ENCODE data around the gene DGKD.

DGKD gene

GRCh38 chr2:233428008-233428407 lies 73.7 kb downstream of the DGKD start:
- no peak overlapping the region for H3K27ac ChIP-seq (ENCODE audit: low read length)
- no peak overlapping the region for H3K4me3 ChIP-seq (ENCODE audit: low read length)
- no peak overlapping the region for H3K9ac ChIP-seq (ENCODE audit: low read depth, low read length)
- H3K9me3 ChIP-seq (ENCODE audit: insufficient read depth, low read depth, low read length) = 0 out of 2 replicates have a peak, but pooled peaks cover 4% of the 10 kb centered on the region
- H3K4me1 ChIP-seq (ENCODE audit: insufficient read depth, low read length) = no peaks in the 10 kb centered on the region
- no peaks in the 10 kb centered on the region for H3K36me3 ChIP-seq (ENCODE audit: insufficient read depth, low read depth, low read length)
- no peaks in the 10 kb centered on the region for H3K27me3 ChIP-seq (ENCODE audit: insufficient read depth, low read length)

GRCh38 chr2:233428438-233428837 lies 74.1 kb downstream of the DGKD start:
- no peaks in the 10 kb centered on the region for H3K36me3 ChIP-seq (ENCODE audit: insufficient read depth, low read depth, low read length)
- no peaks in the 10 kb centered on the region for H3K27me3 ChIP-seq (ENCODE audit: insufficient read depth, low read length)
- H3K4me1 ChIP-seq (ENCODE audit: insufficient read depth, low read length) = no peaks in the 10 kb centered on the region
- H3K9me3 ChIP-seq (ENCODE audit: insufficient read depth, low read depth, low read length) = 0 out of 2 replicates have a peak, but pooled peaks cover 4% of the 10 kb centered on the region
- H3K9ac ChIP-seq (ENCODE audit: low read depth, low read length) = no peak overlapping the region
- H3K4me3 ChIP-seq (ENCODE audit: low read length) = no peak overlapping the region
- H3K27ac ChIP-seq (ENCODE audit: low read length) = no peak overlapping the region

DNA sequence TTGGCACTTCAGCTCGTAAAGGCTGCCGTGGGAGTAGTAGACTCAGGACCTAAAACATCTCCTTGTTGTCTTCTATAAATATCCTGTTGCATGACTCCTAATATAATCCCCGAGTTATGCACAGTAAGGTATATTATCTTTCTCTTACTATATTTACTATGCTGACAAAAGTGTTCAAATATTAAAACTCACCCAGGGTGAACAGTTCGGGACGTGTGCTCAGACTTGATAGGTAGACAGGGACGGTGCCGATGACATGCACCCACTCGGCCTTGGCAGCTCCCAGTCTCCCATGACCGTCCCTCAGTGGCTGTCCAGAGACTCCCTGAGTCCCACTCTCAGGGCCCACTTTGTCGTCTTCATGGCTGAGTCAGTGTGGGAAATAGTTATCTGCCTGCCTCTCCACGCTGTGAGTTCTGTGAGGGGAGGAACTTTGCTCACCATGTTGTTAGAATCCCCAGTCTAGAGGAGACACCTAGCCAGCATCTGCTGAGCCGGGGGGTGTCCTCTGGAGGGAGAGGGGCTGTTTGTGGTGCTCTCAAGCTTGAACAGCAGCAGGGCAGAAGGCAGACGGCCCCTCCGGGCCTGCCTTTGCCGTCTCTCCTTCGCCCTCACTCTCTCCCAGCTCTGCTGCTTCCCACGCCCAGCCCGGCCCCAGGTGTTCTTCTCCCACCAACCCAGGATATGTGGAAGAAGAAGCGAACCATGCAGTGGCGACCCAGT lies 75.0 kb downstream of the DGKD start:
- H3K36me3 ChIP-seq (ENCODE audit: insufficient read depth, low read depth, low read length) = no peaks in the 10 kb centered on the region
- H3K4me1 ChIP-seq (ENCODE audit: insufficient read depth, low read length) = no peaks in the 10 kb centered on the region
- no peak overlapping the region for H3K4me3 ChIP-seq (ENCODE audit: low read length)
- H3K27ac ChIP-seq (ENCODE audit: low read length) = no peak overlapping the region
- 0 out of 2 replicates have a peak, but pooled peaks cover 4% of the 10 kb centered on the region for H3K9me3 ChIP-seq (ENCODE audit: insufficient read depth, low read depth, low read length)
- no peaks in the 10 kb centered on the region for H3K27me3 ChIP-seq (ENCODE audit: insufficient read depth, low read length)
- no peak overlapping the region for H3K9ac ChIP-seq (ENCODE audit: low read depth, low read length)

- H3K27ac ChIP-seq (ENCODE audit: low read length) = no peak overlapping the region
These were observed 75.8 kb downstream of the DGKD start for GRCh38 chr2:233430081-233430480.

DNA sequence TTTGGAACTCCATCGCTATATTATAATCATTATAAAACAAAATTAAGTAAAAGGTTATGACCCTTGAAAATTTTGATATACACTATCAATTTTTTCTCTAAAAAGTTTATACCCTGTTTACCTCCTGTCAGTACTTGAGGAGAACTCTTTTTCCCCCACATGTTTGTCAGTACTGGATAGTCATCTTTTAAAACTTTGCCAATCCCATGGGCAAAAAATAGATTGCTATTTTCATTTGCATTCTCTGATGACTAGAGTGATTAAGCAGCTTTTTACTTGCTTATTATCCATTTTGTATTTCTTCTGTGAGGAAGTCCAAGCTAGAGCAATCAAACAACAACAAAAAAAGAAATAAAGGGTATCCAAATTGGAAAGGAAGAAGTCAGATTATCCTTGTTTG lies 76.4 kb downstream of the DGKD start:
- no peak overlapping the region for H3K4me3 ChIP-seq (ENCODE audit: low read length)
- H3K27ac ChIP-seq (ENCODE audit: low read length) = no peak overlapping the region
- H3K9ac ChIP-seq (ENCODE audit: low read depth, low read length) = no peak overlapping the region
- H3K9me3 ChIP-seq (ENCODE audit: insufficient read depth, low read depth, low read length) = 0 out of 2 replicates have a peak, but pooled peaks cover 4% of the 10 kb centered on the region
- H3K4me1 ChIP-seq (ENCODE audit: insufficient read depth, low read length) = no peaks in the 10 kb centered on the region
- H3K27me3 ChIP-seq (ENCODE audit: insufficient read depth, low read length) = no peaks in the 10 kb centered on the region
- peaks cover 2% of the 10 kb centered on the region; the same call in 1 of the 2 replicates for H3K36me3 ChIP-seq (ENCODE audit: insufficient read depth, low read depth, low read length)

More at GRCh38 chr2:233430081-233430480, 75.8 kb downstream of the DGKD start:
- H3K9me3 ChIP-seq (ENCODE audit: insufficient read depth, low read depth, low read length) = 0 out of 2 replicates have a peak, but pooled peaks cover 4% of the 10 kb centered on the region
- H3K27me3 ChIP-seq (ENCODE audit: insufficient read depth, low read length) = no peaks in the 10 kb centered on the region
- H3K9ac ChIP-seq (ENCODE audit: low read depth, low read length) = no peak overlapping the region
- no peaks in the 10 kb centered on the region for H3K4me1 ChIP-seq (ENCODE audit: insufficient read depth, low read length)
- no peaks in the 10 kb centered on the region for H3K36me3 ChIP-seq (ENCODE audit: insufficient read depth, low read depth, low read length)
- H3K4me3 ChIP-seq (ENCODE audit: low read length) = no peak overlapping the region

DNA sequence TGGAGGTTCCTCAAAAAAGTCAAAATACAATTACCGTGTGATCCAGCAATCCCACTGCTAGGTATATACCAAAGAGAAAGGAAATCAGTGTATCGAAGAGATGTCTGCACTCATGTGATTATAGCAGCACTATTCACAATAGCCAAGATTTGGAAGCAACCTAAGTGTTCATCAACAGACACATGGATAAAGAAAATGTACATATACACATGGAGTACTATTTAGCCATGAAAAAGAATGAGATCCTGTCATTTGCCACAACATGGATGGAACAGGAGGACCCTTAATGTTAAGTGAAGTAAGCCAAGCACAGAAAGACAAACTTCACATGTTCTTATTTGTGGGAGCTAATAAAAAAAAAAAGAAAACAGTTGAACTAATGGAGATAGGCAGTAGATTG lies 78.7 kb downstream of the DGKD start:
- H3K9ac ChIP-seq (ENCODE audit: low read depth, low read length) = no peak overlapping the region
- no peaks in the 10 kb centered on the region for H3K27me3 ChIP-seq (ENCODE audit: insufficient read depth, low read length)
- H3K9me3 ChIP-seq (ENCODE audit: insufficient read depth, low read depth, low read length) = no peaks in the 10 kb centered on the region
- H3K4me3 ChIP-seq (ENCODE audit: low read length) = no peak overlapping the region
- H3K4me1 ChIP-seq (ENCODE audit: insufficient read depth, low read length) = no peaks in the 10 kb centered on the region
- H3K27ac ChIP-seq (ENCODE audit: low read length) = no peak overlapping the region
- peaks cover 7% of the 10 kb centered on the region; the same call in 1 of the 2 replicates for H3K36me3 ChIP-seq (ENCODE audit: insufficient read depth, low read depth, low read length)

DNA sequence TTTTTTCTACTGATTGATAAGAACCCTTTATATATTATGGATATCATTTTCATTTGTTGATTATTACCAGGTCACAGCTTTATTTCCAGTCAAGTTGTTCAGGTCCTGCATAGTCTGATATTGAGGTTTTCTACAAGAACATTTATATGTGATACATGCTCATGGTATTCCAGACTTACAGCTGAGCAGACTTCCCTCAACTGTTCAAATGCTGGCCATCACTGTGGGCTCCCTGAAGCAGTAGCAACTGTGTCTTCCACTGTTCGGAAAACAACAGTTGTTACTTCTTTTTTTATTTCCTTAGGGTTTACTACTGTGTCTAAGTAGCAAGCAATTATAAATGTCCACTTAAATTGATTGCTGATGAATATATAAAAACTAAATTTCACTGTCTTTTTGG lies 79.5 kb downstream of the DGKD start:
- no peaks in the 10 kb centered on the region for H3K4me1 ChIP-seq (ENCODE audit: insufficient read depth, low read length)
- no peaks in the 10 kb centered on the region for H3K9me3 ChIP-seq (ENCODE audit: insufficient read depth, low read depth, low read length)
- H3K9ac ChIP-seq (ENCODE audit: low read depth, low read length) = no peak overlapping the region
- H3K4me3 ChIP-seq (ENCODE audit: low read length) = no peak overlapping the region
- no peak overlapping the region for H3K27ac ChIP-seq (ENCODE audit: low read length)
- H3K27me3 ChIP-seq (ENCODE audit: insufficient read depth, low read length) = no peaks in the 10 kb centered on the region
- H3K36me3 ChIP-seq (ENCODE audit: insufficient read depth, low read depth, low read length) = peaks cover 7% of the 10 kb centered on the region; the same call in 1 of the 2 replicates

GRCh38 chr2:233434666-233435330 lies 80.5 kb downstream of the DGKD start:
- Histone ChIP-seq H3K9ac (ENCODE audit: low read depth, low read length) (no peak overlapping the region), H3K36me3 (ENCODE audit: insufficient read depth, low read depth, low read length) (peaks cover 7% of the 10 kb centered on the region; the same call in 1 of the 2 replicates), H3K4me1 (ENCODE audit: insufficient read depth, low read length) (no peaks in the 10 kb centered on the region), H3K27me3 (ENCODE audit: insufficient read depth, low read length) (no peaks in the 10 kb centered on the region), H3K4me3 (ENCODE audit: low read length) (no peak overlapping the region), H3K9me3 (ENCODE audit: insufficient read depth, low read depth, low read length) (no peaks in the 10 kb centered on the region), H3K27ac (ENCODE audit: low read length) (no peak overlapping the region)

DNA sequence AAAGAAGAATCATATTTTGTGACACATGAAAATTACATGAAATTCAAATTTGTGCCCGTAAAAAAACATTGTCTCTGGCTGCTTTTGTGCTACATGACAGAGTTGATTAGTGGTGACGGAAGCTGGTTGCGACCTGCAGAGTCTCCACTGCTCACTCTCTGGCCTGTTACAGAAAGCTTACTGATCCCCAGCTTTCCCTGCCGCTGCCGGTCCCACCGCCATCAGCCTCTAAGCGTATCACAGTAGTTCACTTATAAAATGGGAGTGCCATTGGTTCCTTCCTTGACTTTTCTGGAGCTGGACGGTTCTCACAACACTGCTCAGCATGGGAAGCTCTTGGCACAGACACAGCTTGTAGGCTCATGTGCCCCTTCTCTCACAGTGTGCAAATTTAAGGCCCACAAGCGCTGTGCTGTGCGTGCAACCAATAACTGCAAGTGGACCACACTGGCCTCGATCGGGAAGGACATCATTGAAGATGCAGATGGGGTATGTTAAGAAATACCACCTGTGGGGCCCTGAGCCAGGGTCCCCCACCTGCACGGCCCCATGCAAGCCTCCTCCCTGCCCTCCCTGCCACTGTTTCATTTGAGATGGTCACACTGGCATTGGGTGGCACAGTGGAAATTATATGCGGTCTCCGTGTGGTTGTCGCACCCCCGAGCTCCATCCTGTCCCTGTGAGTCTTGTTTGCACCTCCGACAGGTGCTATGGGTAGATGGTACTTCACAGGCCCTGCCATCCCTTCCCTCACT lies 81.3 kb downstream of the DGKD start:
- no peaks in the 10 kb centered on the region for H3K9me3 ChIP-seq (ENCODE audit: insufficient read depth, low read depth, low read length)
- peaks cover 7% of the 10 kb centered on the region; the same call in 1 of the 2 replicates for H3K36me3 ChIP-seq (ENCODE audit: insufficient read depth, low read depth, low read length)
- no peak overlapping the region for H3K9ac ChIP-seq (ENCODE audit: low read depth, low read length)
- no peaks in the 10 kb centered on the region for H3K4me1 ChIP-seq (ENCODE audit: insufficient read depth, low read length)
- no peaks in the 10 kb centered on the region for H3K27me3 ChIP-seq (ENCODE audit: insufficient read depth, low read length)
- H3K27ac ChIP-seq (ENCODE audit: low read length) = no peak overlapping the region
- no peak overlapping the region for H3K4me3 ChIP-seq (ENCODE audit: low read length)

DNA sequence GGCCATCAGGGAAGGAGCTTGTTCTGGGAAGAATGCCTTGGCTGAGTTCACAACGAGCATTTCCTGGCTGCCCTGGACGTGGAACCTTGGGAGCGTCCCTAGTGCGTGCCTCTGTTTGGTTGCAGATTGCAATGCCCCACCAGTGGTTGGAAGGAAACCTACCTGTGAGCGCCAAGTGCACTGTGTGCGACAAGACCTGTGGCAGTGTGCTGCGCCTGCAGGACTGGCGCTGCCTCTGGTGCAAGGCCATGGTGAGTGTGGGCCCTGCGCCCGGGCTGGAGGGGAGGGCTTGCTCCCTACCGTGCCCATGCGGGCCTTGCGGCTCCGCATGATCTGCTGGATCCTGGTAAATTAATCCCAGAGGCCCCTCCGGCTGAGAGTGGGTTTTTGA lies 81.9 kb downstream of the DGKD start:
- H3K9ac ChIP-seq (ENCODE audit: low read depth, low read length) = no peak overlapping the region
- H3K27ac ChIP-seq (ENCODE audit: low read length) = no peak overlapping the region
- no peaks in the 10 kb centered on the region for H3K4me1 ChIP-seq (ENCODE audit: insufficient read depth, low read length)
- no peak overlapping the region for H3K4me3 ChIP-seq (ENCODE audit: low read length)
- H3K9me3 ChIP-seq (ENCODE audit: insufficient read depth, low read depth, low read length) = no peaks in the 10 kb centered on the region
- no peaks in the 10 kb centered on the region for H3K27me3 ChIP-seq (ENCODE audit: insufficient read depth, low read length)
- peaks cover 7% of the 10 kb centered on the region; the same call in 1 of the 2 replicates for H3K36me3 ChIP-seq (ENCODE audit: insufficient read depth, low read depth, low read length)

- no peak overlapping the region for H3K9ac ChIP-seq (ENCODE audit: low read depth, low read length)
- H3K4me1 ChIP-seq (ENCODE audit: insufficient read depth, low read length) = no peaks in the 10 kb centered on the region
- no peaks in the 10 kb centered on the region for H3K9me3 ChIP-seq (ENCODE audit: insufficient read depth, low read depth, low read length)
- no peak overlapping the region for H3K4me3 ChIP-seq (ENCODE audit: low read length)
- no peak overlapping the region for H3K27ac ChIP-seq (ENCODE audit: low read length)
- peaks cover 7% of the 10 kb centered on the region; the same call in 1 of the 2 replicates for H3K36me3 ChIP-seq (ENCODE audit: insufficient read depth, low read depth, low read length)
- H3K27me3 ChIP-seq (ENCODE audit: insufficient read depth, low read length) = no peaks in the 10 kb centered on the region
These were observed 82.6 kb downstream of the DGKD start for GRCh38 chr2:233436691-233437438.

Measured in iPS-20b (cell line).